Mammary epithelial cell (primary cell): ENCODE measurements around the gene SETD2.

ENCODE experiments used
- EZH2 ChIP-seq: IDR thresholded peaks from 2 replicates; pipeline ENCODE4 v1.6.1; 2012; ENCODE audit warnings: low read length, inconsistent platforms, borderline replicate concordance
- TF ChIP-seq, protein P1 (sequence below), 2 donors: IDR thresholded peaks in 1 of 2; conservative IDR thresholded peaks in 1 of 2; 2 replicates each; pipeline ENCODE4 v1.5.1; 2011 to 2012; ENCODE audit warnings: inconsistent platforms in 2 of 2, low read length in 2 of 2, mild to moderate bottlenecking in 2 of 2, control low read depth in 1 of 2, low read depth in 1 of 2; ENCODE audit not compliant: insufficient read depth in 1 of 2; ENCODE audit errors: extremely low read depth in 1 of 2

DNA sequence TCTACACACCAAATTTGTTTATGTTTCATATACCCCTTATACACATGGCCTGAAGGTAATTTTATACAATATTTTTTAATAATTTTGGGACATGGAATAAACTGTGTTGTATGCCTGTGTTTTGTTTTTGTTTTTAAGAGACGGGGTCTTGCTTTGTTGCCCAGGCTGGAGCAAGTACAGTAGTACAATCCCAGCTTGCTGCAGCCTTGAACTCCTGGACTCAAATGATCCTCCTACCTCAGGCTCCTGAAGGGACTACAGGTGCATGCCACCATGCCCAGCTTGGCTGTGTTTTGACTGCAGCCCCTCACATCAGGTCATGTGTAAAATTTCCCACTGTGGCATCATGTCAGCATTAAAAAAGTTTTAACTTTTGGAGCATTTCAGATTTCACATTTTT, 18.6 kb downstream of the SETD2 start:
- TF ChIP-seq, protein P1, sequence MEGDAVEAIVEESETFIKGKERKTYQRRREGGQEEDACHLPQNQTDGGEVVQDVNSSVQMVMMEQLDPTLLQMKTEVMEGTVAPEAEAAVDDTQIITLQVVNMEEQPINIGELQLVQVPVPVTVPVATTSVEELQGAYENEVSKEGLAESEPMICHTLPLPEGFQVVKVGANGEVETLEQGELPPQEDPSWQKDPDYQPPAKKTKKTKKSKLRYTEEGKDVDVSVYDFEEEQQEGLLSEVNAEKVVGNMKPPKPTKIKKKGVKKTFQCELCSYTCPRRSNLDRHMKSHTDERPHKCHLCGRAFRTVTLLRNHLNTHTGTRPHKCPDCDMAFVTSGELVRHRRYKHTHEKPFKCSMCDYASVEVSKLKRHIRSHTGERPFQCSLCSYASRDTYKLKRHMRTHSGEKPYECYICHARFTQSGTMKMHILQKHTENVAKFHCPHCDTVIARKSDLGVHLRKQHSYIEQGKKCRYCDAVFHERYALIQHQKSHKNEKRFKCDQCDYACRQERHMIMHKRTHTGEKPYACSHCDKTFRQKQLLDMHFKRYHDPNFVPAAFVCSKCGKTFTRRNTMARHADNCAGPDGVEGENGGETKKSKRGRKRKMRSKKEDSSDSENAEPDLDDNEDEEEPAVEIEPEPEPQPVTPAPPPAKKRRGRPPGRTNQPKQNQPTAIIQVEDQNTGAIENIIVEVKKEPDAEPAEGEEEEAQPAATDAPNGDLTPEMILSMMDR (conservative IDR thresholded peaks at IDR 0.05 in 1 of 2, IDR thresholded peaks at IDR 0.05 in 1 of 2; ENCODE audit: extremely low read depth in 1 of 2, insufficient read depth in 1 of 2, low read depth in 1 of 2, low read length in 2 of 2), result no peak
- no peak for TF ChIP-seq EZH2
